Measurements from ENCODE around the gene RAD52.

Gene RAD52

DNA sequence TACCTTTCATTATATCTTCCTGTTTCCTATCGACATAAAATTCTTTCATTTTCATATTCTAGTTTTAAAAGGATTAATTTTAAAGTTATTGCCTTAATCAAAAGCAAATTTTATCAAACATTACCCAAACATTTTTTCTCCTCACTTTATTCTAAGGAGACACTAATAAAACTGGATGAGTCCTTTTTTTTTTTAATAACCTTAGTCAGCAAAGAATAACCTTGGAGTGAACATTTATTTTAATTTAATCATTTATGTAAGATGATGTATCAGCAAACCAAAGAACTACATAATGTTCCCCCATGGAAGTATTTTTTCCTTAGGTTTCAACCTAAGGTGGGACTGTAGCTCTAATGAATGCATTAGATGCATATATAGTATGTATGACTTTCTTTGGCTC lies 83.9 kb downstream of the RAD52 start:
- Histone ChIP-seq H2AFZ (ENCODE audit: low read depth, low read length) (no peak overlapping the region), H3K79me2 (ENCODE audit: low read length) (no peaks in the 10 kb centered on the region), H3K4me3 (ENCODE audit: low read length) (no peak overlapping the region), H3K9ac (ENCODE audit: low read length) (no peak overlapping the region), H3K27me3 (ENCODE audit: low read depth, low read length) (no peaks in the 10 kb centered on the region), H3K27ac (ENCODE audit: low read length) (no peak overlapping the region), H3K4me2 (ENCODE audit: low read length) (no peak overlapping the region), H3K36me3 (replicated peaks; ENCODE audit: low read depth, low read length) (peaks cover 43% of the 10 kb centered on the region), H4K20me1 (ENCODE audit: insufficient read depth, low read length) (0 out of 2 replicates have a peak, but pooled peaks cover 8% of the 10 kb centered on the region), H3K9me3 (ENCODE audit: insufficient read depth, low read length) (no peaks in the 10 kb centered on the region), H3K4me1 (ENCODE audit: low read length) (peaks cover 13% of the 10 kb centered on the region)
- TF ChIP-seq, protein P1, sequence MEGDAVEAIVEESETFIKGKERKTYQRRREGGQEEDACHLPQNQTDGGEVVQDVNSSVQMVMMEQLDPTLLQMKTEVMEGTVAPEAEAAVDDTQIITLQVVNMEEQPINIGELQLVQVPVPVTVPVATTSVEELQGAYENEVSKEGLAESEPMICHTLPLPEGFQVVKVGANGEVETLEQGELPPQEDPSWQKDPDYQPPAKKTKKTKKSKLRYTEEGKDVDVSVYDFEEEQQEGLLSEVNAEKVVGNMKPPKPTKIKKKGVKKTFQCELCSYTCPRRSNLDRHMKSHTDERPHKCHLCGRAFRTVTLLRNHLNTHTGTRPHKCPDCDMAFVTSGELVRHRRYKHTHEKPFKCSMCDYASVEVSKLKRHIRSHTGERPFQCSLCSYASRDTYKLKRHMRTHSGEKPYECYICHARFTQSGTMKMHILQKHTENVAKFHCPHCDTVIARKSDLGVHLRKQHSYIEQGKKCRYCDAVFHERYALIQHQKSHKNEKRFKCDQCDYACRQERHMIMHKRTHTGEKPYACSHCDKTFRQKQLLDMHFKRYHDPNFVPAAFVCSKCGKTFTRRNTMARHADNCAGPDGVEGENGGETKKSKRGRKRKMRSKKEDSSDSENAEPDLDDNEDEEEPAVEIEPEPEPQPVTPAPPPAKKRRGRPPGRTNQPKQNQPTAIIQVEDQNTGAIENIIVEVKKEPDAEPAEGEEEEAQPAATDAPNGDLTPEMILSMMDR (IDR thresholded peaks at IDR 0.05; ENCODE audit: low read depth, low read length) = no peak
- no peak for TF ChIP-seq EZH2phosphoT487 (IDR thresholded peaks at IDR 0.05; ENCODE audit: low read depth)

DNA sequence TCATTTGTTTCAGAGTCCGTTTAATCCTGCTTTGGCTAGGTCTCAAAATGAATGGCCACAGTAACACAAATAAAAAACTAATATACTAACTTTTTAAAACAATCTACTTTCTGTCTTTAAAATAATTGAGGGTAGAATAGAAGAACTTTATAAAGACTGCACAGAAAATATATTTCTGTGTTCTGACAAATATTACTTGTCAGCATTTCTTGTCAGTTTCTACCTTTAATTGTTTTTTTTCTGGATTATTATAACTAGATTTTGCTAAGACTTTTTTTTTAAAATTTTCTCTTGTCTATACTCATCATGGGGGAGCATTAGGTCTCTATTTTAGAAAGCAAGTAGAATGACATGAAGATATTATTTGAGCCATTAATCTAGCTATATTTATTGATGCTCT lies 86.2 kb downstream of the RAD52 start:
- Histone ChIP-seq H3K79me2 (ENCODE audit: low read length) (no peaks in the 10 kb centered on the region), H3K4me3 (ENCODE audit: low read length) (no peak overlapping the region), H3K27ac (ENCODE audit: low read length) (no peak overlapping the region), H3K27me3 (ENCODE audit: low read depth, low read length) (no peaks in the 10 kb centered on the region), H2AFZ (ENCODE audit: low read depth, low read length) (no peak overlapping the region), H3K36me3 (replicated peaks; ENCODE audit: low read depth, low read length) (peaks cover 46% of the 10 kb centered on the region), H4K20me1 (ENCODE audit: insufficient read depth, low read length) (0 out of 2 replicates have a peak, but pooled peaks cover 4% of the 10 kb centered on the region), H3K4me1 (ENCODE audit: low read length) (peaks cover 6% of the 10 kb centered on the region), H3K9ac (ENCODE audit: low read length) (no peak overlapping the region), H3K9me3 (ENCODE audit: insufficient read depth, low read length) (no peaks in the 10 kb centered on the region), H3K4me2 (ENCODE audit: low read length) (no peak overlapping the region)
- TF ChIP-seq, protein P1 (IDR thresholded peaks at IDR 0.05; ENCODE audit: low read depth, low read length) = no peak
- no peak for TF ChIP-seq EZH2phosphoT487 (IDR thresholded peaks at IDR 0.05; ENCODE audit: low read depth)

DNA sequence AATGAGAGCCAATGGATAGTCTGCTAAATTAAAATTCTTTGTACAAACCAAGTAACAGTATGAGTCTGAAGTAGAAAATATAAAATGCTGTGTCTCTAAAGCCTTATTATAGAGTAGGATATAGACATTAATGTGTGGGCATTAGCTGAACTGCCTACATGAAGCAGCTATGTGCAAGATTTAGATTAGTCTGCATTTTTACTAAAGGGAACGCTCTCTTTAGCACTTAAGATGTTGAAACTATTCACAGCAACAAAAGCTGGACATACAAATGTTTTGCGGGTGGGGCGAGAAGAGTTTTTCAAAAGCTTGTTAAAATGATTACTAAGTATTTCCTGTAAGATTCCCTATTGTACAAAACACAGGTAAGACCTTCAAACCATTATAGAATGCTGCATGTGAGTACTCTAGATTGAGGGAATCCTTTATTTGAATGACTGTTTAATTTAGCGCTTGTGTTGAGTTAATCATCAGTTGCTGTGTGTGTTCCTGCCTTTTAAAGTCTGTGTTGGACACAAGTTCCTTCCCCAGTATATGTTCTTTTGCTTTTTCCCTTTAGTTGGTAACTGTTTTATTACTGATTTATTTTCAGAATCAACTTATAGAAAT lies 87.1 kb downstream of the RAD52 start:
- no peaks in the 10 kb centered on the region for H3K9me3 ChIP-seq (ENCODE audit: insufficient read depth, low read length)
- H3K9ac ChIP-seq (ENCODE audit: low read length) = no peak overlapping the region
- no peaks in the 10 kb centered on the region for H3K79me2 ChIP-seq (ENCODE audit: low read length)
- H4K20me1 ChIP-seq (ENCODE audit: insufficient read depth, low read length) = no peaks in the 10 kb centered on the region
- no peaks in the 10 kb centered on the region for H3K4me1 ChIP-seq (ENCODE audit: low read length)
- H3K36me3 ChIP-seq (replicated peaks; ENCODE audit: low read depth, low read length) = peaks cover 49% of the 10 kb centered on the region
- no peak overlapping the region for H3K4me3 ChIP-seq (ENCODE audit: low read length)
- no peaks in the 10 kb centered on the region for H3K27me3 ChIP-seq (ENCODE audit: low read depth, low read length)
- no peak overlapping the region for H3K4me2 ChIP-seq (ENCODE audit: low read length)
- H2AFZ ChIP-seq (ENCODE audit: low read depth, low read length) = no peak overlapping the region
- TF ChIP-seq EZH2phosphoT487 (IDR thresholded peaks at IDR 0.05; ENCODE audit: low read depth) = no peak
- TF ChIP-seq, protein P1 (IDR thresholded peaks at IDR 0.05; ENCODE audit: low read depth, low read length) = no peak
- no peak overlapping the region for H3K27ac ChIP-seq (ENCODE audit: low read length)
